Measurements from ENCODE around the gene PLCB1.

PLCB1 gene

DNA sequence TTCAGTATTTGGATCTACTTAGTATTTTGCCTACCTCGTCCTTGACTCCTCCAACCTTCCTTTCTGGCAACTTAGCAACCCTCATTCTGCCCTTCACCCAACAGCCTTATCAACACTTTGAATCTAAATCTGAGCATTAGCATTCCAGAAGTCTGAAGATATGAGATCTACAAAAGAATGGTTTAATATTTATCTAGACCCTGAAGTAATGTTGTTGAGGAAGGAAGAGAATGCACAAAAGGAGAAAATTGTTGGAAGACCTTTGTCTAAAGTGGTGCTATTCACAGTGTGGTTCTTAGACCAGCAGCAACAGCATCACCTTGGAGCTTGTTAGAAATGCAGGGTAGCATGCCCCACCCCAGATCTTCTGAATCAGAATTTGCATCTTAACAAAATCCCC is 738.6 kb downstream of the PLCB1 start:
- no peak for DNase-seq

DNA sequence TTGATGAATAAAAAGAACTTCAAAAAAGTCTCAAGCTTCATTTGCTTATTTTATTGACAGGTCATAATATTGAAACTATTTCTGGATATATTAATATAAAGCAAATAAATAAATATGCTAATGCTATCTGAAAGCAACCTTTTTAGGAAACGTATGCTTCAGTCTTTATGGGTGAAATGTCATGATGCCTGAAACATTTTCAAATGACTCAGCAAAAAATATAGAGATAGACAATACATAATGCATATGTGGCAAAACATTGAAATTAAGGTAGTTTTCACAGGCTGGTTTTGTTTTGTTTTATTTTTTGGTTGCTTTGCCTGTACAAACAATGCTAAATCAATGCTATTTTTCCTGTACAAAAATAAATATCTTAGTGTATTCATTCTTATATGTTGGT is 742.4 kb downstream of the PLCB1 start:
- DNase-seq: no peak

DNA sequence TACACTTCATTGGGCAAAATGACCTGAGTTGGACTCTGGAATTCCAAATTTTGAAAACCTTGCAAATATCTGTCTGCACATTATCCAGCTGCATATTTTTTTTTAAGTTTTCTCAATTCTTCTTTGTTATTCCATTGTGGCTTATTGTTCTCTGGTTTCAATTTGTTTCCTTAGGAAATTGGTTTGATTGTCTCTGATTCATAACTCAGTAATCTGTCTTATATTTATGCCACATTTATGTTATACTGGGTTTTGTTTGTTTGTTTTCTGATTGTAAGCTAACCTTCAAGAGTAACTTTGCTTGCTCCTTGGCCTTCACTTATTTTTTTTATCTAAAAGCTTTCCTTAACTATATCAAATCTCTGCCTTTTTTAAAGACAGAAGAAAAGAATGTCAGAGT is 743.5 kb downstream of the PLCB1 start:
- DNase-seq: no peak

DNA sequence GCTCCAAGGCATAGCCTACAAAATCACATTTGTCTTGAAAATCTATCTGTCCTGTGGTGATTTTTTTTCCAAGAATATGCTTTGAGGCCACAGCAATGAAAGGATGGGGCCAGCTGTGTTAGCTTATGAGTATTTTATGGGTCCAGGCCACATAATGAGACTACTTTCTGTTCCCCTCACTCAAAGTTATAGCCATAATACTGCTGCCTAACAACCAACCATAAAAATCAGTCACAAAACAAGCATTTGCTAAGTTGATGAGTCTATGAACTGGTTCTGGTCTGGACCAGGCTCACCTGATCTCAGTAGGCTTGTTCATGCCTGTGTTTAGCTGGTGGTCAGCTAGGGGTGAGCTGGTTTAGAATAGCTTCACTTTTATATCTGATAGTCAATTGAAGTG is 744.3 kb downstream of the PLCB1 start:
- DNase-seq: no peak

DNA sequence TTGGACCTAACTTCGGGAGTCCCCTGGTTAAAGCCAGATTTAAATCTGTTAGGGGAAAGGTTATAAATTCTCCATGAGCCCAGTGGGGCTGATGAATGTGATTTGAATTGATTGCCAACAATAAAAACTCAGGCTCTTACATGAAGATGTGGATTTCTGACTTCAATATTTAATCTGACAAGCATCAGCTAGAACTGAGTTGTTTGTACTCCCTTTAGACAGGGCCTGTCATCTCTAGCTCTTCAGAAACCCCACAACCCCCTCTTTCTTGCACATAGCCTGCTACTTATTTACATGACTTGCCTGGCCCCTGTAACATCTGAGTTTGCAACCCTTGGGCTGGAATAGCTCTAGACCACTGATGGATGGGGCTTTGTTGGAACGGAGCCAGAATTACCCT is 745.2 kb downstream of the PLCB1 start:
- no peak for DNase-seq

DNA sequence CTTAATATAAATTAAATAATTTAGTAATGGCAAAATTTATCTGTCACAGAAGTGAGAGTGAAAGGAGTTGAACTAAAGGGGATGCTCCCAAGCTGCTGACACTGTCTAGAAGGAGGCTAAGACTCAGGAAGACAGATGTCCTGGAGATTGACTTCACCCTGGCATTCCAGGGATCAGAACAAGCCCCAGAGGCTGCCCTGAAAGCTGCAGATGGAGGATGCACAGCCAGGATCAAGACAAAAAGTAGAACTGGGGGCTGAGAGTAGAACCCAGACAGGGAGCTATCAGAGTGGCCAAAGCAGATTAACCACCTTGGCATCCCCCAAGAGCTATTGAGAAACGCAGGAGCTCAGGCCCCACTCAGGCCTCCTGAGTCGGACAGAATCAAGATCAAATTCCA is 747.6 kb downstream of the PLCB1 start:
- DNase-seq: no peak

DNA sequence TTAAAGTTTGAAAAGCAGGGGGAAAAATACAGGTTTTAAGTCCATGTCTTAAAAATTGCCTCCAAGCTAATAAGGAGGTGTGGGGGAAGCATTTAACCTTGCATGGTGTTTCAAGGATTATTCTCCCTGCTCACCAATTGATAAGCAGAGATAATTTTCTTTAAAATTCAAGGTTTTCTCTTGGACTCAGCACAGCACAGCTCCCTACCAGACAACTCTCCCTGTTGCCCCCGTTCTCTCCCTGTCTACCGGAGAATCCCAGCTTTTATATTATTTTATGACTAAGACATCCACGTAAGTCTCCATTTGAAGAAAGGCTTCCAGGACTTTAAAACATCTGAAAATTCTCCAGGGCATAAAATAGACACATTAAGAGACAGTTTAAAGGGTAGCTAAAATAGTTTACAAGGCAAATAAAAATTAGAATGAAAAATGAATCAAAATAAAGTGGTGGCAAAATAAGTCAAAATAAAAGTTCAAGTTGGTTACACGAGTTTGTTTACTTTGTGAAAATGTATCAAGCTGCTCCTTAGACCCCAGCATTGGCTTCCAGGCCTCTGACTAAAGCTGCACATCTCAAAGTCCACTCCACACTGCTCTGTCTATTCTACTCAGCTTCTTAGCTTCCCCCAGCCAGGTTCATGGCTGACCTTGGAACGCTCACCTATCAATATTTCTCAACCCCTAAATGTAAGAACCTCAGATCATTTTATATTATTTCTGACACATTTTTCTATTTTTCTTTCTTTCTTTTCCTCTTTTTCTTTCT is 748.2 kb downstream of the PLCB1 start:
- no peak for DNase-seq

DNA sequence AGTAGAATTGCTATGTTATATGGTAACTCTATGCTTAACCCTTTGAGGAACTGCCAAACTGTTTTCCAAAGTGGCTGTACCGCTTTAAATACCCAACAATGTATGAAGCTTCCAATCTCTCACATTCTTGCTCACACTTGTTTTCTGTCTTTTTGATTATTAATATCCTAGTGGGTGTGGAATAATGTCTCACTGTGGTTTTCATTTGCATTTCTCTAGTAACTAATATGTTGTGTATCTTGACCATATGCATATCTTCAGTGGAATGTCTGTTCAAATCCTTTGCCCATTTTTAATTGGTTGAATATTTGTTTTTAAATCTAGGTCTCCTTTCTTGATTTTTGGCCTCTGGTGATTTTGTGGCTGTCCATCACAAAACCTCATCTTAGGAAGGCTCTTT is 759.0 kb downstream of the PLCB1 start:
- no peak for DNase-seq

DNA sequence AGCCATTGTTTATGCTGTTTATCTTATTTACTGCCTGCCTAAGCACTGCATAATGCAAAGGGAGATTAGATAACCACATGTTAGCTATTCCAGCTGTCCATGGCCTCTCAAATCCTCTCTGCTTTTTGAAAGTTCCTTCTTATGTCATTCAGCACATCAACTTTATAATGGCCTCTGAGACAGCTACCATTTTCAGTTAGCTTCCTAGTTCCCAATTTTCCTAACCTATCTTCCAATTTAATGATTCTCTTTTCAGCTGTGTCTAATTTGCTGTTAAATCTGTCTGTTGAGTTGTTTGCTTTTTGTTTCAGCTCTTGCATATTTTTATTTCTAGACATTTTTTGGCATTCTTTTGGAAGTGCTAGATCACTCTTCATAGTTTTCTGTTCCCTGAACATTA is 763.4 kb downstream of the PLCB1 start:
- no peak for DNase-seq

DNA sequence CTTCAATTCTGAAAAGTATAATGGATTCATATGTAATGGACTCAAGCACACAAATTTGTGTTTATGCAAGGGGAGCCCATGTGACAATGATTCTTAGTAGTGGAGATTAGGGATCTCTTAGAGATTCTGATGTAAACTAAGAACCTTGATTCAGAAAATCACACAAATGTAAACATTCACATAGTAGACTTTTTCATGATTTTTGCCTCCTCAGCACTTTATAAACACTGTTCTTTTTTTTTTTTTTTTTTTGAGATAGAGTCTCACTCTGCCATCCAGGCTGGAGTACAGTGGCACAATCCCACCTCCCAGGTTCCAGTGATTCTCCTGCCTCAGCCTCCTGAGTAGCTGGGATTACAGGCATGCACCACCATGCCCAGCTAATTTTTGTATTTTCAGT is 766.8 kb downstream of the PLCB1 start:
- DNase-seq: no peak

DNA sequence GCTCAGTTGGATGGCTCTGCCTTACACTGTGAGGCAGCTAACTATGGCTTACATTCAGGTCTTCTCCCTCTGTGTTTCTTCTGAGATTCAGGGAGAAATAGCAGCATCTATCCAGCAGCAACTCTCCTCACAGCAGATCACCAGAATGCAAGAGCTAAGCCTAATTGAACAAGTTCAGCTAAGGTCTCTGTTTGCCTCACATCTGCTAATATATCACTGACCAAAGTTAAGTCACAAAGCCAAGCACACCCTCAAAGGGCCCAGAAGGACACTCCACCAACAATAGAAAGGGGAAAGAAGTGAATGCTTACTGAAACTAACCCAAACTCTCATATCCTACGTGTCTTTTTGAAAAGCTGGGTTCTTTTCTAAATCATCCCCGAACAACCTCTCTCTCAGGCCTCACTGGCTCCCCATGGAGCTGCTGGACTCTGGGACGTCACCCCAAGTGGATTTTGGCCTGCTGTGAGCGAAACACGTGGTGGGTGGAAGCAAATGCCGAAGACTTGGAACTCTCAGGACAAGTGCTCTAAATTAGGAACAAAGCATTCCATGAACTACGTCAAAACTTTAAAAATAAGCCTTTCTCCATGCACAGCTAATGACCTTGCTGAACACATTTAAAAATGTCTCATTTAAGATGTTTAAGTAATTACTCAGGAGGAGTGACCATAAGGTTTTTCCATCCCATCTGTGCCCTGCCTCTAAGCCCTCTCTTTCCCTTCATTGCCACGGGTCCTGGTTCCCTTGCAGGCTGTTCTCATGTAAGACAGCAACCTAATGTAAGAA is 769.4 kb downstream of the PLCB1 start:
- no peak for DNase-seq

DNA sequence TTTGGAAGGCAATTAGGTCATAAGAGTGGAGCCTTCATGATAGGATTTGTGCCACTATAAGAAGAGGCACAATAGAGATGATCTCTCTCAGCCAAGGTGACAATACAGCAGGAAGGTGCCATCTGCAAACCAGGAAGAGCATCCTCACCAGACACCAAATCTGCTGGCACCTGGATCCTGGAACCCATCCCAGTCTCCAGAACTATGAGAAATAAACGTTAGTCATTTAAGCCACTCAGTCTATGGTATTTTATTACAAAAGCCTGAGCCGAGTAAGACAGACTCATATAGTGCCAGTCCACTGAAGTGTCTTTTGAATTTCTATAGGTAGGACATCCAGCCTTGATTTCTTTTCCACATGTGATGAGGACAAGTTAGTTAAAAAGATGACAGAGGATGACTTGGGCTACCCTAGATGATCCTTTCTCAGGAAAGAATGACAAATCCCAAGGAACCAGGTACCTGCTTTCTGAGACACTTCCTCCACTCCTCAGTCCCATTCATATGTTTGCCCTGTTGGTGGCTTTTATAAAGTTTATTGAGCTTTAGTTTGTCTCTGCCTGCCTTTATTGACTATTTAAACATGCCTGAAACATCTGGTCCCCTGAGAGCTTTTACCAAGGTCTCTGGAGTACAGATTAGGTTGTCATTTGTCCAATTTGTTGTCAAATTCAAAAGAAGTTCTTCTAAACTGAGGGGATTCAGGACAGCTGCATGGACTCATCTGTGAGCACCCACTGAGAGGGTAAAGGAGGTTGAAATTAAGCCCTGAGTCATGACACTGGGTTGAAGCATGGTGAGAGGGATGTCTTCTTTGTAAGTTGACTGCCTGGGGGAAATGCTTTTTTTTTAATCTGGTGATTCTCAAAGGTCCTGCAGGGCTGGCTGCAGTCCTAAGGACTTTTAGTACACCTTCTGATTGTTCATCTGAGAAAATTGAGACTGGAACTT is 771.9 kb downstream of the PLCB1 start:
- DNase-seq: no peak

DNA sequence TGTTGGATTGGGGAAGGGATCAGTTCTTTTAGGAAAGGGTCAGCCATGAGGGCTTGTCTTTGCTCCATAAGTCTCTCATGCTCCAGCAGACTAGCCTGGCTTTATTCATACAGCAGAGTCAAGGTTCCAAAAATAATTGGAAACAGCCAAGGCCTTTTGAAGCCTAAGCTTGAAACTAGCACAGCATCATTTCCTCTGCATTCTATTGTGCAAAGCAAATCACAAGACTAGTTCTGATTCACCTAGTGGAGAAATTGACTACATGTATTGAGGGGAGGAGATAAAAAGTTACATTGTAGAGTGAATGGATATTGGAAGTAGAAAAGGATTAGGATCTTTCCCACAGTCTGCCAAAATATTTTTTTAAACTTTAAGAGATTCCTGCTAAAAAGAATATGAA is 777.5 kb downstream of the PLCB1 start:
- no peak for DNase-seq

DNA sequence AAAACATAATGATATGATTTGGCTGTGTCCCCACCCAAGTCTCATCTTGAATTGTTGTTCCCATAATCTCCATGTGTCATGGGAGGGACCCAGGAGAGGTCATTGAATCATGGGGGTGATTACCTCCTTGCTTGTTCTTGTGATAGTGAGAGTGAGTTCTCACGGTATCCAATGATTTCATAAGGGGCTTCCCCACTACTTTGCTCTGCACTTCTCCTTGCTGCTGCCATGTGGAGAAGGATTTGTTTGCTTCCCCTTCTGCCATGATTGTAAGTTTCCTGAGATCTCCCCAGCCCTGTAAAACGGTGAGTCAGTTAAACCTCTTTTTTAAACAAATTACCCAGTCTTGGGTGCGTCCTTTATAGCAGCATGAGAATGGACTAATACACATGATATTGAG is 780.0 kb downstream of the PLCB1 start:
- no peak for DNase-seq

DNA sequence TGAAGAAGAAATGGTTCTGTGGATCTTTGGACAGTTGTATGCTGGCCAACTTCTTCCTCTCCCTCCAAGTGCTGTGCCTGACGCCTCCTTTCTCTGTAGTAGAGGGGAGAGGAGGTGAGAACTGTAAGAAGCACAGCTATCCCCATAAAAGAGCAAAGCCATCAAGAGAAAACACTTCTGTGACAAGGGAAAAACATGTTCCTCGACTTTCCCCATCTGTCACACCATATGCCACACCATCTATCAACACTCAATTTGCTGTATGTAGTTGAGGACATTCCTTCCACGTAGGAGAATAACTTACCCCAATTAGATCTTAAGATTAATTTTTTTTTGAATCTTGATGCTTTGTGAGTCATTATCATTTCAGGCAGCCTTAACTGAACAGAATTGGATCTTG is 780.7 kb downstream of the PLCB1 start:
- no peak for DNase-seq

DNA sequence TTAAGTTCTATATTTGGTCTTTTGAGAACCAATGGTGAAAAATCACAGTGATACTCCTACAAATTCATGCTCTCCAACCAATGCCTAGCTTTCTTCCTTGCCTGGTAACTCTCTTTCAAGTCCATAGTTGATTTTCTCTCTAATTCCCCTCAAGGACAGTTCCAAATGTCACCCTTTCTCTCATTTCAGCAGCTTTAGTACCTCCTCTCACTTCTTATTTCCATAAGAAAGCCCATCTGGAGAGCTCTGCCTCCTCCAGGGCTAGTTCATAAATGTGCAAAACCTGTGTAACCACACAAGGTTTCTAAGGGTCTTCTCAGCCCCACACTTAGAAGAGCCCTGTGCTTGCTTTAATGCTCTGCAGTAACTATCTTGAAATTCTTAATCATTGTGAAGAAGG is 781.4 kb downstream of the PLCB1 start:
- DNase-seq: no peak

DNA sequence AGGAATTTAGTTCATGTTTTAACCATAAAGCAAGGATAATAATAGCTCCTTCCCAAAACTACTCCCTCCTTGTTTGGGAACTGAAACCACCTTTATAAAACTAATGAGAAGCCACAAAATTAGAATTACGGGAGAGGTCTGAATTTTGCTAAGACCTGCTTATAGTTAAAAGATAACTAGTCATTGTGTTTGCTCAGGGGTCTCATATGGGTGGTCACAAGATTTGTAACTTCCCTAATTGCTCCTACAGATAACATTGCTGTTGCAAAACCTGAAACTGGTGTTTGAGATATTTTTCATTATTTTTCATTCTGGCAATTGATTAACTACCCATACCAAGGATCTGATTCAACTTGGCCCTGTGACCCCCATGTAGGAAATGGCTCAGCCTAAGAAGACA is 782.4 kb downstream of the PLCB1 start:
- DNase-seq: no peak

DNA sequence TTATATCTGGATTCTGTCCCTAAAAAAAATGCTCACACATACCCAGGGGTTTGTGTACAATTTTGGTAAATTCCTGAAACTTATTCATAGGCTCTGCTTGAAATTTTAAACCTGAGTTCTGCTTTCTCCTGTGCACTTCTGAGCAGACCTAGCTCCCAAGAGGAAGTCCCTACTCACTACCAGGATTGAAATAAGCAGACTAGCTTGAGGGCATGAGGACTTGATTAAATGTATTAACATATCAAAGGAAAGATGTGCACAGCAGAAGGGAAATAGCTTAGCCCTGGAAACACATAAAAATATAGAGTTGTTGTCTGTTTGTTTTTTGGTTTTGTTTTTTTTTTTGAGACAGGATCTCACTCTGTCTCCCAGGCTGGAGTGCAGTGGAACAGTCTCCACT is 785.0 kb downstream of the PLCB1 start:
- DNase-seq: no peak

DNA sequence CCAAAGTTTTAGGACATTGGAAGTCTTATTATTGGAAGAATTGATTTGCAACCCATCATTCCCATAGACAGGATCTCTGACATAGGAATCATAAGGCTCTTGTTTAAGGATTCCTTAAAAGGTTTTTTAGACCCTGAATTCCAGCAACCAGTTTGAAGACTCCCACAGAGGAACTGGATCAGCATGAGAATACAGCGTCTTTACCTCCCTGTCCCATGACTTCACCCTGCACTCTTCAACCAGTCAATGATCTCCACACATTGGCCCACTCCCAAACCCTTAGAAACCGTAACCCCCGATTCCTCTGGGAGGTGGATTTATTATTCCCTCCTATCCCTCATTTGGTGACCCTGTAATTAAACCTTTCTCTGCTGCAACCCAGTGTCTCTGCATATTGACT is 786.1 kb downstream of the PLCB1 start:
- no peak for DNase-seq

DNA sequence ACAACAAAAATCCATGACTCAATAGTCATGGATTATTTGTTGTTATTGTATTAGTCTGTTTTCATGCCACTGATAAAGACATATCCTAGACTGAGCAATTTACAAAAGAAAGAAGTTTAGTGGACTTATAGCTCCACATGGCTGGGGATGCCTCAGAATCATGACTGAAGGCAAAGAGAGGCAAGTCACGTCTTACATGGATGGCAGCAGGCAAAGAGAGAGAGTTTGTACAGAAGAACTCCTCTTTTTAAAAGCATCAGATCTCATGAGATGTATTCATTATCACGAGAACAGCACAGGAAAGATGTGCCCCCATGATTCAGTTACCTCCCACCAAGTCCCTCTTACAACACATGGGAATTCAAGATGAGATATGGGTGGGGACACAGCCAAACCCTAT is 792.5 kb downstream of the PLCB1 start:
- no peak for DNase-seq

DNA sequence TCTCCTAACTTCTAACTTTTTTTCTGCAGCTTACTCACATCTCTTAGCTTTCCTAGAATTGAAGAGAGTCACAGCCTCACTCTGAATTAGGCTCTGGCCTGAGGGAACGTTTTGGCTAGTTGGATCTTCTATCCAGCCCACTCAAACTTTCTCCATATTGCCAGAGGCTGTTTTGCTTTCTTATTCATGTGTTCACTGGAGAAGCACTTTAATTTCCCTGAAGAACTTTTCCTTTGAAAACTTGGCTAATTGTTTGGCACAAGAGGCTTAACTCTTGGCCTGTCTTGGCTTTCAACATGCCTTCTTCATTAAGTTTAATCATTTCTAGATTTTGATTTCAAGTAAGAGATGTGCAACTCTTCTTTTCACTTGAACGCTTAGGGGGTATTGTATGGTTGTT is 798.7 kb downstream of the PLCB1 start:
- DNase-seq: no peak

DNA sequence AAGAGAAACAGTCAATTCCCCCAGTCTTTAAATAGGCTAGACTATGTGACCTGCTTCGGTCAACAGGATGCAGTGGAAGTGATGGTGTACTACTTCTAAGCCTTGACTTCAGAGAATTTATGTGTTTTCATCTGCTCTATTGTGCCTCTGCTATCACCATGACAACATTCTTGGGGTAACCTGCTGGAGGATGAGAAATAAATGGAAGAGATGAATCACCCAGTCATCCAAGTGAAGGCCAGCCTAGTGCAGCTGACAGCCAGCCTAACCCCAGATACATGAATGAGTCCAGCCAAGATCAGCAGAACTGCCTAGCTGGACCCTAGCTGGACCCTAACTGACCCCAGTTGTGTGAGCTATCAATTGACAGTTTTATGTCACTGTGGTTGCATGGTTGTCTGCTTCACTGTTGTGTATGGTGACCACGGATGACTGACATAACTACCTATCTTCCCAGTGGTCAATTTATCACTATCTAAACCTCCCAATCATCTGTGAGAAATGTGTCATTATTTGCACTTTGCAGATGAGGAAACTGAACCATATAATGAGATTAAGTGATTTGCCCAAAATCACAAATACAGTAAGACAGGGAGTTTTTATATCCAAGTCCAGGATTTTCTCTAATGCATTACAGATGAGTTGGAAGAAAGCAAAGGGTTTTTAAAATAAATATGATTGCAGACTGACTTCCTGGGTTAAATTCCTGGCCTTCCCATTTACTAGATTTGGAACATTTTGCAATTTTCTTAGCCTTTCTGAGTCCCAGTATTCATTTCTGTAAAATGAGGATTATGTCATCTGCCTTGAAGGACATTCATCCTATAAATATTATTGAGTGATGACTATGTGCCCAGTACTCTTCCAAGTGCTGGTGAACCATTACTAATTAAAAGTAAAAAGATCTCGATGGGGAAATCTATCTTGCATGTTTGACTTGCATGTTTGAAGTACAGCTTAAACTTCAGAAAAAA is 800.4 kb downstream of the PLCB1 start:
- no peak for DNase-seq

Measured in KG1 (cell line).